ENCODE data around the gene SCFD2.

DNA sequence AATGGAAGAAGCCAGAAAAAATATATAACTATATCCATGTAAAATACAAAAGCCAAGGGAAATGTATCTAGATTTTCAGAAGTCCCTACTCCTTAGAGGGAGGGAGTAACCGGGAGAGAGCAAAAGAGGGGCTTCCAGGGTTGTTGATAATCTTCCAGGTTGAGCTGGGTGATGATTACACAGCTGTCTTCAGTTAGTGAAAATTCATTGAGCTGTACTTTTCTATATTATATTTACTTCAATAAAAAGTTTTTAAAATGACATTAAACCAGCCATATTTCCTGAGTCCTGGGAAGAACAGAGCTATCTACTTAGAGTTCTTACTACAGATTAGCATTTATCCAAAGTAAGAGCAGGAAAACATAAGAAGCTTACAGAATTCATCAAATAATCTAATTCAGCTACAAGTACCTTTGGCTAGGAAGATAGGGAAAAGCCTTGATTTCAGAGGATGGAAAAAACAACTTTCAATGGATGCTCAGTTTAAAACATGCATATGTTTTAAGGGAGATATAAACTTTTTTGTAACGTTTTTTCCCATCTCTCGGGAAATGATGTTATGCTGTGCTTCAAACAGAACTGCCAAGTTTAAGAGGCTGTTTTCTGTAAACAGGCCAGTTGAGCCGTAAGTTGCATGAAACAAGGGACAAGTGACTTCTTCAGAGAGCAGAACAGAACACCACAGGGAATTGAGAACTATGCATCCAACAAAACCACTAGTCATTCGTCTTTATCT, 204.6 kb downstream of the SCFD2 start:
- TF ChIP-seq, protein P1, sequence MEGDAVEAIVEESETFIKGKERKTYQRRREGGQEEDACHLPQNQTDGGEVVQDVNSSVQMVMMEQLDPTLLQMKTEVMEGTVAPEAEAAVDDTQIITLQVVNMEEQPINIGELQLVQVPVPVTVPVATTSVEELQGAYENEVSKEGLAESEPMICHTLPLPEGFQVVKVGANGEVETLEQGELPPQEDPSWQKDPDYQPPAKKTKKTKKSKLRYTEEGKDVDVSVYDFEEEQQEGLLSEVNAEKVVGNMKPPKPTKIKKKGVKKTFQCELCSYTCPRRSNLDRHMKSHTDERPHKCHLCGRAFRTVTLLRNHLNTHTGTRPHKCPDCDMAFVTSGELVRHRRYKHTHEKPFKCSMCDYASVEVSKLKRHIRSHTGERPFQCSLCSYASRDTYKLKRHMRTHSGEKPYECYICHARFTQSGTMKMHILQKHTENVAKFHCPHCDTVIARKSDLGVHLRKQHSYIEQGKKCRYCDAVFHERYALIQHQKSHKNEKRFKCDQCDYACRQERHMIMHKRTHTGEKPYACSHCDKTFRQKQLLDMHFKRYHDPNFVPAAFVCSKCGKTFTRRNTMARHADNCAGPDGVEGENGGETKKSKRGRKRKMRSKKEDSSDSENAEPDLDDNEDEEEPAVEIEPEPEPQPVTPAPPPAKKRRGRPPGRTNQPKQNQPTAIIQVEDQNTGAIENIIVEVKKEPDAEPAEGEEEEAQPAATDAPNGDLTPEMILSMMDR (IDR thresholded peaks at IDR 0.05): no peak
- TF ChIP-seq POLR2A (IDR thresholded peaks at IDR 0.05): no peak
- no peak for TF ChIP-seq POLR2AphosphoS5 (IDR thresholded peaks at IDR 0.05)
- no peak for TF ChIP-seq EP300 (IDR thresholded peaks at IDR 0.05; ENCODE audit: low read depth)
